NCI-H1694 (cell line): ENCODE data around the gene PIK3CD.

Experiments
- DNase-seq: peaks from one replicate; lab custom pipeline; 2025; lab: John Stamatoyannopoulos, UW

The PIK3CD gene

DNA sequence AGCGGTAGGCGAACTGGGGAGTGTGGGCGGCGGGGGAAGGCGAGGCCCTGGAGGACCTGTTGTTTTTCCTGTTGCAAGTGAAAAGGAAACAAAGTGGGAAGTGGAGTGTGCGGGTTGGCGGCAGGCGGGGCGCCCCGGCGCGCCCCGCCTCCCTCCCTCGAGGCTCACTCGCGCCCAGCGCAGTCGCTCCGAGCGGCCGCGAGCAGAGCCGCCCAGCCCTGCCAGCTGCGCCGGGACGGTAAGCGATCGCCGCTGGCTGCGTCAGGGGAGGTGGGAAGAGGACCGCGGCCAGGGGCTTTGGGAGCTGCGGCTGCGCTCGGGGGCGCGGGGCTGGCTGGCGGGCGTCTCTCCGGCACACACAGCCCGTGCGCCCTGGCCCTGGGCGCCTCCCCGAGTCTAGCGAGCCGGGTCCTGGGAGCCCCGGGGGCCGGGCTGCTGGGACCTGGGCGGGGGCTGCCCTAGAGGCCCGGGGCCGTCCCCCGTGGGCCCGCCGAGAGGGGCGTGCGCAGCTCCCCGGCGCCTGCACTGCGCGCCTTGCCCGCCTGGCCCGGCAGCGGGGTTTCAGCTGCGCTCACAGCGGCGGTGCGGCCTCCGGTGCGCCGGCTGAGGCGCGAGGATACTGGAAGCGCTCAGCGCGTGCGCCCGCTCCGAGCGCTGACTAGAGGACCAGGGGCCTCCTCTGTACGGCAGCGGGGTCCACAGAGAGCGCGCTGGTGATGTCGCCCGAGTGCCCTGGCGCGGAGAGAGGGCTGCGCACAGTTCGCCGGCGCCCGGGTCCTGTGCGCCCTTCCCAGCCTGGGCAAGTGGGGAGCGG, at the start of gene PIK3CD:
PIK3CD (plus strand) TSS at position 167 of the 814 bp plus-strand sequence. CDS start 58,725 bp downstream, outside the sequence.
- peak; percentile 8 for DNase-seq

DNA sequence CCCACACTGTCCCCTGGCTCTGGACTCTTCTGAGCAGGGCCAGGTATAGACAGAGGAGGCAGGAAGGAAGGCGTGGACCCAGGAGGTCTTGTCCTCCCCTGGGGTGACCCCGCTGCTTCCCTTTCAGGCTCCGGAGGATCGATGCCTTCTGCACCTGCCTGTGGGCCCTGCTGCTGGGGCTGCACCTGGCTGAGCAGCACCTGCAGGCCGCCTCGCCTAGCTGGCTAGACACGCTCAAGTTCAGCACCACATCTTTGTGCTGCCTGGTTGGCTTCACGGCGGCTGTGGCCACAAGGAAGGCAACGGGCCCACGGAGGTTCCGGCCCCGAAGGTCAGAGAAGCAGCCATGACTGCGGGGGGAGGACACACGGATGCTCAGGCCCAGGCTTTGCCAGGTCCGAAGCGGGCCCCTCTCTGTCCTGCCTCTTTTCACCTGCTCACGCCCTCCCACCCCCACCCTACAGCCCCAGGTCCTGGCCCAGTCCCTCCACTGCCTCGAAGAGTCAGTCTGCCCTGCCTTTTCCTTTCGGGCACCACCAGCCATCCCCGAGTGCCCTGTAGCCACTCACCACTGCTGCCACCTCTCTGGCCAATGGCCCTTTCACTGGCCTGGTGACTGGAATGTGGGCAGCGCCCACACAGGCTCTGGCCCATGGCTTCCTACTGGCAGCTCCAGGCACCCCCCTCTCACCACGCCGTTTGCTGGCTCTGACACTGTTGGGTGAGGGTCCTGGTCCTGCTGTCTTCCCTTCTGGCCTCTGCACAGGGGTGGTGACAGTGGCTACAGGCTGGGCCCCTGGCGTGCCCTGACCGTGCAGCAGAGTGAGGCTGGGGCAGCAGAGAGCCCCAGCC, 49.4 kb upstream of the PIK3CD start:
- DNase-seq: no peak

DNA sequence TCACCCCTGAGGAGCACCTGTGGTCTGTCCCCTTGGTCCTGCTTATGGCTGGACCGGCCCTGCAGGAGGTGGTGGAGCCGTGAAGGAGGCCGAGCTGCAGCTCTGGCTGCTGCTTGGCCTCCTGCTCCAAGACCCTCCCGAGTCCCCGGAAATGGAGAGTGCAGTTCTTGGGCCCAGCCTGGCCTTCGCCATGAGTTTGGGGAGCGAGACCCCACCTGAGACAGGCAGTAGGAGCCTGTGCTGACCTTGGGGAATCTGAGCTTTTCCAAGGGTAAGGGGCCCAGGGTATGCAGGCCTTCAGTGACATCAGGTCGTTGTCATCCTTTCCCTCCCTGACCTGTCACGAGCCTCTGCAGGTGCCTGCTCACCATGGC, 48.8 kb upstream of the PIK3CD start:
- no peak for DNase-seq

DNA sequence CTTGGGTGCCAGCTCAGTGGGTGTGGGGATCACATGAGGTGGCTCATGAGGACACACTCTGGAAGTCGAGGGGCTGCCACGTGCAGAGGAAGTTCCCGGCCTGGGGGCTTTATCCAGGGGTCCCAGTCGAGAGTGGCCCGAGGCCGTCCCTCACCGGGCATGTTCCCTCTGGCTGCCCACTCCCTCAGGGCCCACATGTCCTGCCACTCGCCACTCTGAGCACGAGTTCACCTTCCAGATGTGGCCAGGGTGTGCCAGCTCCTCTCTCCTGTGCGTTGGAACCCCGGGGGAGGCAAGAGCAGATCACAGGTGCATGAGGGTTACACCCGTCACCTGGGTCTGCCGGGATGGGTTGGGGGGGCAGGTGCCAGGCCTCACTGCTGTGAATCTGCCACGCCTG, 48.2 kb upstream of the PIK3CD start:
- DNase-seq: no peak

DNA sequence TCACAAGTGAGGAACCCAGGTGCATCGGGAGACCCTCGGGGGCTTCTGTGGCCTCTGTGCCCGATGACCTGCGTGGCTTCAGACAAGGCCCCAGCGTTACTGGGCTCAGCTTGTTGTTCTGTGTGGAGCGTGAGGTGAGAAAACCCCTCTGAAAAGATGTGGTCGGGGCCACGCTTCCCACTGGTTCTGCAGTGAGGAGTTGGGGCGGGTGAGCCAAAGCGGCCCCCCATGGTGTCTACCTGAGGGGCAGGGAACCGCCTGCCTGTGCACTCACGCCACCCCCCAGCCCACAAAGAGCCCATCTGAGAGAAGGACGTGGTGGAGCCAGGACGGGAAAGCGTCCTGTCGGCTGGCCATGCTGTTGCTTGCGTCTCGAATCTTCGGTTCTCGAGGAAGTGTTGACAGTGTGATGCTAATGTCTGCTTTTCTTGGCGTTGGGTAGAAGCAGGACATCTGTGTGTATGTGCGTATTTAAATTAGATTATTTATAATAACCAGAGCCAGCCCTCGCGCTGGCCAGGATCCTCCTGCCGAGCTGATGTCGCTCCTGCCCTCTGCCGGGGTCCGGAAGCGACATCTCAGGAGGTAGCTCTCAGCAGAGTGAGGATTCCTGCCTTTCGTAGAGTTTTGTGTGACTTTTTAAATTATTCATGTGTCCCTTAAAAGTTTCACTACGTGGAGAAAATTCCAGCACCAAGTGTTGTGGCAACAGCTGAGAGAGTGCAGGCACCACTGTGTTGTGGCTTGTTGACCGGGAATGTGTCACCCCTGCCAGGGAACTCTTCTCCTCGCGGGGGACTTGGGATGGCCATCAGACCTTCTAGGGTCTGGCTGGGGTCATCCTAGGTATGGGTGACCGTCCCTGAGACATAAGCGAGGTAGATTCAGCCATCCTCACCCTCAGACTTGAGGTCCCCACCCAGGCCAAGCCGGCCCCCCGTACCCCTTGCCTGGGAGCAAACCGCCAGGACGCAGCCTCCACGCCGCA, 47.5 kb upstream of the PIK3CD start:
- peak; percentile 13 for DNase-seq

DNA sequence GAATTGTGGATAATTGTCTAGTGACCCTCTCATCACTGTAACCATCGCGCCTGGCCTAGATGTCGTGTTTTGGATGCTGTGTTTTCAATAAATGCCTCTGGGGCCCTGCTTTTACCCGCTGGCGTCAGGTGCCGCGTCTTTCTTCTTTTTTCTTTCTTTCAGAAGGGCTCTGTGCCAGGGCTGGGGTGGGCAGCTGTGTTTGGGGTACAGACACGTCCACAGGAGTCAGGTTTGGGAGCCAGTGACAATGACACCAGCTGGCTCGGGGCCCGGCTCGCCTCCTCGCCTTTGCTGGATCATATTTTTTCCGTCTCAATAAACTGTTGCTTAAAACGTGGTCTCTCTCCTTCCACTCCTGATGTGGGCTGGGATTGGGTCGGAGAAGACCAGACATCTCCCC, 46.7 kb upstream of the PIK3CD start:
- no peak for DNase-seq

DNA sequence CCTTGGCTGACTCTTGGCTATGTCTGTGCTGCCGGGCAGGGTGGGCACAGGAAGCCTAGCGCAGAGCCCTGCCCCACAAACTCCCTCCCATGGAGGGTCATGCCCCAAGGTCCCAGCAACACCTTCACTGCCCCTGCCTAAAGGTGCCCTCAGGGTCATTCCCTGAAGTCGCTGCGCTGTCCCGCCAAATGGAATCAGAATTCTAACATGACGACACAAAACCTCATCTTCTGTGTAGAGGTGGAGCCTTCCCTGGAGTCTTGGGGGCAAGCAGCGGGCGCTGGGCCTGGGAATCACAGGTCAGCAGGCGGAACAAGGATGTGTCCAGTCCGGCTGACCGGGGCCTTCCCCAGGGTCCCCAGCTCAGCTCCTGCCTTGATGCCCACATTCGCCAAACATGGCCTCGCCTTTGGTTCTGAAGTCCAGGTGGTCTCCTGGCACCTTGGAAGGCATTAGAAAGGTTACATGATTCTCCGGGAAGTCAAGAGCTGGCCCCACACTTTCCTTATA, 45.5 kb upstream of the PIK3CD start:
- DNase-seq: no peak

DNA sequence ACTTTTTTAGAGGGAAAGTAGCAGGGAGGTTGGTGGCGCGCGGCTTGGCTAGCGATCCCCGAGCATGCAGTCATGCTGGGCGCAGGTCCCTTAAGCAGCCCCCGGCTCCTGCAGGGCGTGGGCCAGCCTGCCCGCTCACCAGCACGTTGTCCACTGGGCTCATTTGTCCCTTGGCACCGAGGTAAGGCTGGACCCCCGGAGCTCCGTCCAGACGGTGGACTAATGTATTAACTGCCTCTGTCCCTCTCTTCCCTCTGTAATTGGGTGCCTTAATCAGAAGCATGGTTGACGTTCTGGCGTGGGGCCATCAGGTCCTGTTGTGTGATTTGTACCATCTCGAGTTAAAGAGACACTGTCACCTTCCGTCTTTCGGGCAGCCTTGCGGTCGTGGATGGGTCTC, 45.1 kb upstream of the PIK3CD start:
- no peak for DNase-seq

DNA sequence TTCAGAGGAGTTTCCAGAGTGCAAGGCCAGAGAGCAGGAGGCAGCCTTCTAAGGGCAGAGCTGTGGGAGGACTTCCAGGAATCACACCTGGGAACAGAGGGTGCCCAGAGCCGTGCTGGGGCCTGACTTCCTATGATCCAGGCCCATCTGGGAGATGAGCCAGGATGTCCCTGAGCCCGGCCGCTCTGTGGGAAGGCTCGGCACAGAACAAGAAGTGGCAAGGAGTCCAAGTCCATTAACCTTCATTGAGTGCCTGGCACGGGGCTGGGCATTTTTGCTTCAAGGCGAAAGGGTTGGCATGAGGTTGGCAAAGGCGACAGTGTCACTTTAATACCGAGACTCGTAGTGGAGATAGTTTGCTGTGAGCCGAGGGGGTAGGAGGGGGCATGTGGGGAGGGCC, 44.6 kb upstream of the PIK3CD start:
- no peak for DNase-seq

DNA sequence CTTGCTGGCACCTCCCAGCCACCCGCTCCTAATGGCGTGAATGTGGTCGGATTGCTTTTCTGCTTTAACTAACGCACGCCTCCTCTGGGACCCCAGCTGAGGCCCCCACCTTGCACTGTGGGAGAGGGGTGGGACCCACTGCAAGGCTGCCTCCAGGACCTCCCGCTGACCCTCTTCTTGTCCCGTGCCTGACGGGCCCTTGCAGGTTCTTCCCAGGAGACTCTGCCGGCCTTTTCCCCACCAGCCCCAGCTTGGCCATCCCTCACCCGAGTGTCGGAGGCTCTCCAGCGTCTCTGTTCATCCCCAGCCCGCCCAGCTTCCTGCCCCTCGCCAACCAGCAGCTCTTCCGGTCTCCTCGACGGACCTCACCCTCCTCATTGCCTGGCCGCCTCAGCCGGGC, 44.2 kb upstream of the PIK3CD start:
- no peak for DNase-seq

DNA sequence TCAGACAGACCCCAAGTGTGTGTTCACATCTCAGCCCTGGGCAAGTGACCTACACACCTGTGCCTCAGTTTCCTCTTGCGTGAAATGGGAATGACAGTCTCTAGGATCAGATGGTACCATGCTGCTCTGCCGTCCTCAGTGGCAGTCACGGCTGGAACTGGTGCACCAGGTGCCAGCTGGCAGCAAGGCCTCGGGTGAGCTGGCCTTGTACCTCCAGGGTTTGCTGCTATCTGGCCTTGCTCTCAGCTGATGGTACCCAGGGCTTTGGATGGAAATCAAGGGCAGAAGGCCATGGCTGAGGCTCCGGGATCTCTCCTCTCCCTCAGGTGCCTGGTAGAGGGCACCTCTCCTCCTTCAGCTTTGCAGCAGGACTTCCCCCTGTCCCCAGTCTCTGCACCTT, 41.5 kb upstream of the PIK3CD start:
- no peak for DNase-seq

DNA sequence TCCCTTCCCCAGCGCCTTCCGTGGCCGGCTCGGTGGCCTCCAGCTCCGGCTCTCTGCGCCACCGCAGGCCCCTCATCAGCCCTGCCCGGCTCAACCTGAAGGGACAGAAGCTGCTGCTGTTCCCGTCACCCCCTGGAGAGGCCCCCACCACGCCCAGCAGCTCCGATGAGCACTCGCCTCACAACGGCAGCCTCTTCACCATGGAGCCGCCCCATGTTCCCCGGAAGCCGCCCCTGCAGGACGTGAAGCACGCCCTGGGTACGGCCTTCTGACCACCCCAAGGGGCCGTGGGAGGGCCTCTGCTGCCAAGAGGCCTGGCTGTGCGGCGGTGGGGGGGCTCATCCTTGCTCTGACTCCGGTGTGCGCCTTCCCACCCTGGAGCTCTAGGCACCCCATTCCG, 41.0 kb upstream of the PIK3CD start:
- no peak for DNase-seq

DNA sequence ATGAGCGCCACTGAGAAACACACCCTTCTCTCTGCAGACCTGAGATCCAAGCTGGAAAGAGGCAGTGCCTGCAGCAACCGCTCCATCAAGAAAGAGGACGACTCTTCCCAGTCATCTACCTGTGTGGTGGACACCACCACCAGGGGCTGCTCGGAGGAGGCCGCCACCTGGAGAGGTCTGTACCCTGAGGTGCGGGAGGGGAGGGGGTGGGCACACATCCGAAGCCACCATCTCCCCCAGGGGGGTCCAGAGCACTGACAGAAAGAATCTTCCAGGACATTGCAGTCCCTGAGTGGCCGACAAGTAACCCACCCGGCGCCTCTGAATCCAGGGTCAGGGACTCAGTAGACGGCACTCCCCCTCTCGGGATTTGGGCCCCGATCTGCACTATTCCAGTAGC, 39.8 kb upstream of the PIK3CD start:
- no peak for DNase-seq

DNA sequence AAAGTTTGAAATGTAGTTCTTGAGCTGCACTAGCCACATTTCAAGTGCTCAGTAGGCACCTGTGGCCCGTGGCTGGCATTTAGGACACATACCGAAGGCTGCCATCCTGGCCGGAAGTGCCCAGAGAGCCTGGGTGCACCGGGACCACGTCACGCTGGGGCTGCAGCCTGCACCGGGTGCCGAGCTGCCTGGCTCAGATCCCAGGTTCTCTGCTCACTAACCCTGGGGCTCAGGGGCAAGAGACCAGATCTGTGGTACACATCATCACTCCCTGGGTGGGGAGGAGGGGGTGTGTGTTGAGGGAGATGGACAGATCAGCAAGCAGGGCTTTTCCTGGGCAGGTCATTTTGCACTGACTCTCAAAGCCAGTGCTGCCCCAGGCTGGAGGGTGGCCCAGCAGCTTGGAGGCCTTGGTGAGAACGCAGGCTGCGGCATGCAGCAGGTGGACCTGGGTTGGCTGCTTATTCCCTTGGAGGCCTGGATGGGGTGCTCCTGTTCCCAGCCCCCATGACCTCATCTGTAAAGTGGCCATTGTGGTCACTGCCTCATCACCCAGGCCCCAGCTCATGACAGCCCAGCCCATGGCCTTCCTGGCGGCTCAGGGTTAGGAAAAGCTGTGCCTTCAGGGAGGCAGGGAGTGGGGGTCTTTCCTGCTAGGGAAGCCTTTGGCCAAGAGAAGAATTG, 39.2 kb upstream of the PIK3CD start:
- DNase-seq: no peak

DNA sequence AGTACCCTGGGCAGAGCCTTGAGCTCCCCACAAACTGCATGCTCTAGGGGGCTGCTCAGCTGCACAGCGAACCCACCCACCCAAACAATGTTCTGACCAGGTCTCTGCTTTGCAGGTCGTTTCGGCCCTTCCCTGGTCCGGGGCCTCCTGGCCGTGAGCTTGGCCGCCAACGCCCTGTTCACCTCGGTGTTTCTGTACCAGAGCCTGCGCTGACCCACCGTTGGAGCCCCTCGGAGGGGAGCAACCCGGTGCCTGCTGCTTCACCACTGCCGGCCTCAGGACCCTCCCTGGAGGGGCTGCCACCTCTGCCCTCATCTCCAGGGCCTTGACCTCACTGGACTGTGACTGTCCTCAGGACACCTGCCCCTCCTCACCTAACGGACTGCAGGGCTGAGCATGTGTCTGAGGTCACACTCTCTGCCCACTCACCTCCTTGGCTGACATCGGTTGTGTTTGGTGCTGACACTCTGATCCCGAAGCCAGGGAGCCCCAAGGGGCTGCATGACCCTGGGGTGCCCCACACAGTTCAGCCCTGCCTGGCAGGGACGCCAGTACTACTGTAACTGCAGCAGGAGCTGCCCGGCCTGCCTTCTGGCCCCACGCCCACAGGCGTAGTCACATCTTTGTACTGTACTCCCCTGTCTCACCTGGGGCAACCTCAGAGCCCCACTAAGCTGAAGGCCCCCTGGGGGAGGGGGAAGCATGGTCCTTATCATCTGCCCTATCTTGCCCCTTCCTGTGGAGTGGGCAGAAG, 38.5 kb upstream of the PIK3CD start:
- DNase-seq: no peak

DNA sequence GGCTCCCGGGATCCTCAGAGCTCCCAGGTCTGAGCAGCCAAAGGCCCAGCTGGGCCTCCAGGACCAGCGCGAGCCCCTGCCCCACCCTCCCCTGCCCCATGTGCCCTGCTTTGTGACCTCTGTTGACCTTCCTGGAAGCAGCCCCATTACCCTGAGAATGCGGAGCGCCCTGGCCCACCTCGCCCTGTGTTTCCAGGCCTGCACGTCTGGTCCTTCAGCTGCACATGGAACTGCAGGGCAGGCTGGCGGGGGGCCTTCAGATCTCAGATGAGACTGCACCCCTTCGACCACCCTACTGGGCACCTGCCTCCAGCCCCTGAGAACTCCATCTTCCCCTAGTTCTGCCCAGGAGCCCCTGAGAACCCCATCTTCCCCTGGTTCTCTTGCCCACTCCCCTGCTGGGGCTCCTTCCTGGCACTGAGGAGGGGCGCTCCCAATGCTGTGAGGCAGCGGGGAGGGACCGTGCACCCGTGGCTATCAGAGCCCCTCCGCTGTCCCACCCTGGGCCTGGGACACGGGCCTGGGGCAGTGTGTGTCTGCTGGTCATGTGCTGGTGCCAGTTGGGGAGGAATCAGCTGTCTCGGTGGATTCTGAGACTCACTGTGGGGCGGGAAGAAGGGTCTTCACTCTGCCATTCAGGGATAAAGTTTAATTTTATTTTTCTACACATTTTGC, 37.8 kb upstream of the PIK3CD start:
- DNase-seq: no peak

DNA sequence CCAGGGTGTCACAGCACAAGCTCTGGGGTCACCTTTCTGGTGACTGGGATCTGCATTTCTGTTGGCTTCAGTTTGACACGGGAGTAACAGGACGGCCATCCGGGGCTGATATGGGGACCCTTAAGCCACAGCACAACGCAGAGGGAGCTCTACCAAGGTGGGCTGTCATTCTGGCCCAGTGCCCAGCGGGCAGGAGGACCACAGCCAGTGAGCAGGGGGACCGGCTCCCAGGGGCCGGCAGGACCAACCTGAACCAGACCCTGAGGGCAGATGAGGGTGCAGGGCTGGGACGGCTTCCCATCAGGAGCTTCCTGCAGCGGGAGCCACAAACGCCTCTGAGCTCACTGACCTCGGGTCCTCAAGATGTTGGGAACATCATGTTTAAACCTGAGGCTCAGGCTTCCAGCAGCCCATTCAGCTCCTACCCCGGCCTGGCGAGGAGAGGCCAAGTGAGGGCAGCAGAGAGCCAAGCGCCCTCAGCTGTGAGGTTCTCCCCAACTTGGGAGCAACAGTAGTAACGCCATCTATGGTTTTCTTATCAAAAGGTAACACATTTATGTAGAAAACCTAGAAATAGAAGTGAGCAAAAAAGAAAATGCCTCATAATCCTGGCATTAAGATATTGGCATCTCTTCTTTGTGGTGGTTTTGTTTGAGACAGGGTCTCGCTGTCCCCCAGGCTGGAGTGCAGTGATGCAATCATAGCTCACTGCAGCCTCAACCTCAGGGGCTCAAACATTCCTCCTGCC, 36.0 kb upstream of the PIK3CD start:
- no peak for DNase-seq

DNA sequence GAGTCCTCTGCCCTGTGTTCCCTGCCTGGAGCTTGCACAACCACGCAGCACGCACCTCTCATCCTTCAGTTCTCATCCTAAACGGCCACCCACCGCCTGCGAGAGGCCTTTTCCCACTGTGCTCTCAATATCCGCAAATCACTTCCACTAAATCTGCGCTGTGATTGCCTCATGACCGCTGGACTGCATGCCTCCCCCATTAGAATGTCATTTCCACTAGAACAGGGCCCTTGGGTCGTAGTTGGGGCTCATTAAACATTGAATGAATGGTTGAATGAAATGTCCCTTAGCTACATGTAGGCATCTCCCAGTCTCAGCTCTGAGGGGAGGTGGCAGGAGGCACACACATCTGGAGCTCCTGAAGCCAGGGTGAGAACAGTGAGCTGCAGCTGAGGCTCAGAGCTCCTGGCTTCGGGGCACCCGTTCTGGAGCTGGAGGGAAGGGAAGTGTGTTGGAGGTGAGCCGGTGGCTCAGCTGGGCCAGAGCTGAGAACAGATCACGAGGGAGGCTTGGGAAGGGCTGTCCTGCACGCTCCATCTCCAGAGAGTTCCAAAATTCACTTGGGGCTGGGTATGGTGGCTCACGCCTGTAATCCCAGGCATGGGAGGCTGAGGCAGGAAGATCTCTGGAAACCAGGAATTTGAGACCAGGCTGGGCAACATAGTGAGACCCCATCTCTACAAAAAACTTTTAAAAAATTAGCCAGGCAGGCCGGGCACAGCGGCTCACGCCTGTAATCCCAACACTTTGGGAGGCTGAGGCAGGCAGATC, 32.4 kb upstream of the PIK3CD start:
- DNase-seq: no peak
